ENCODE measurements around the gene CHID1. TPM values are rescaled to one million over a fixed set of nuclear protein-coding genes. Genes with fewer than 3 reads are reported as not detected.

The CHID1 gene
- total and polyA plus RNA-seq, 2 donors (not counting 1 experiment from before 2014, with no cell fraction given): 31.0 to 68.1 TPM

DNA sequence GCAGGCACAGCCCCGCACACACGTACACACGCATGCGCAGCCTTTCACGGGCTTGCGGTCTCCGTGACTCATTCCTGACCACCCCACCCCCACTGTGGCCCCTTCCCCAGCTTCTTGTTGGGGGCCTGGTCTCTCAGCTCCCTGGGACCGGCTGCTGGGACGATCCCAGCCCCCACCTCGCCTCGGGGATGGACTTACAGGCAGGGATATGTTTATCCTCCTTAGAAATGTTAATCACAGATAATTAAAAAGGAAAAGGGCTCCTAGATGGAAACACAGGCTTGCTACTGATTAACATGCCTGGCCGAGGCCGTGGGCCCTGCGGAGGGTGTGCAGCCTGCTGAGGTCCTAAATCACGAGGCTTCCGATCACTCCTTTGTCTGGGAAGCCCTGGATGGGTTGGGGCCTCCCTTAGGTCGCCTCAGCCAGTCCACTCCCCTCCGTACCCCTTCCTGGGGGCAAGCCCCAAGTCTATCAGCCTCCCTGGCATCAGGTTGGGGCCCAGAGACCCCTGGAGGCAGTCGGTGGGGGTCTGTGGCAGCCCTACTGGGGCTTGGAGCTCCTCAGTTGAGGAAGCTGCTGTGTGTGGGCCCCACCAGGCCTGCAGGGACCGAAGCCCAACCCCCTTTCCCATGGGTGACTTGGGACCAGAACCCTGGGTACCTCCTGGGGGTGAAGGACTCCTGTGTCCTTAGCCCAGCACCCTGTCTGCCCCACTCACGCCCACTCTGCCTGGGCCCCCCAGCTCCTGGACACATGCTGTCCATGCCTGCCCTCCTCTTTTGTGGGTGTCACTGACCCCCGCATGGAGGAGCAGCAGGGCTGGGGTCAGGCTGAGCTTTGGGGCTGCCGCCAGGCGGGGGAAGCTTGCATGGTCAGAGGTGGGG, 47.3 kb downstream of the CHID1 start:
- Histone ChIP-seq H2AFZ (ENCODE audit: insufficient read depth, low read depth, low read length, poor library complexity, severe bottlenecking) (no peak overlapping the region), H3K27me3 (replicated peaks in 1 of 4; ENCODE audit: control extremely low read depth in 1 of 4, control insufficient read depth in 3 of 4, insufficient read depth in 4 of 4, low read length in 3 of 4) (no peaks in the 10 kb centered on the region), H4K20me1 (ENCODE audit: control insufficient read depth, insufficient read depth, low read length, poor library complexity, severe bottlenecking) (no peaks in the 10 kb centered on the region), H3K4me2 (replicated peaks; ENCODE audit: low read depth, low read length, poor library complexity, severe bottlenecking) (no peak overlapping the region), H3K27ac (ENCODE audit: low read length in 2 of 2) (no peak overlapping the region), H3K9me3 (ENCODE audit: control extremely low read depth in 1 of 3, control insufficient read depth in 2 of 3, insufficient read depth in 1 of 3, low read length in 2 of 3) (no peaks in the 10 kb centered on the region), H3K9ac (ENCODE audit: low read length) (no peak overlapping the region), H3K4me3 (ENCODE audit: control extremely low read depth in 1 of 5, extremely low read depth in 1 of 5, insufficient read depth in 1 of 5, low read depth in 2 of 5, low read length in 4 of 5) (no peak overlapping the region), H3K4me1 (ENCODE audit: control insufficient read depth in 2 of 2, insufficient read depth in 2 of 2, low read length in 2 of 2) (no peaks in the 10 kb centered on the region), H3K79me2 (ENCODE audit: control insufficient read depth, insufficient read depth, low read length) (no peaks in the 10 kb centered on the region), H3K36me3 (replicated peaks in 1 of 2; ENCODE audit: control extremely low read depth in 1 of 2, control insufficient read depth in 1 of 2, extremely low read depth in 1 of 2, insufficient read depth in 2 of 2, low read length in 1 of 2) (no peaks in the 10 kb centered on the region)
- 88% methylated on average over 14 of the region's 24 CpGs for WGBS (ENCODE audit: insufficient coverage)
- DNase-seq: no peak
- no peak overlapping the region for H3K4me3 Mint-ChIP-seq
- CTCF ChIA-PET: no interaction called here
- ATAC-seq (ENCODE audit: low read depth): no peak
- H3K9me3 Mint-ChIP-seq (ENCODE audit: insufficient read depth): no peaks in the 10 kb centered on the region
- intact Hi-C loops (cut with micrococcal nuclease): no loop called here
- TF ChIP-seq EZH2 (IDR thresholded peaks at IDR 0.05; ENCODE audit: borderline replicate concordance, insufficient read depth, low read depth, low read length, poor library complexity, severe bottlenecking): no peak
- TF ChIP-seq, protein P1, sequence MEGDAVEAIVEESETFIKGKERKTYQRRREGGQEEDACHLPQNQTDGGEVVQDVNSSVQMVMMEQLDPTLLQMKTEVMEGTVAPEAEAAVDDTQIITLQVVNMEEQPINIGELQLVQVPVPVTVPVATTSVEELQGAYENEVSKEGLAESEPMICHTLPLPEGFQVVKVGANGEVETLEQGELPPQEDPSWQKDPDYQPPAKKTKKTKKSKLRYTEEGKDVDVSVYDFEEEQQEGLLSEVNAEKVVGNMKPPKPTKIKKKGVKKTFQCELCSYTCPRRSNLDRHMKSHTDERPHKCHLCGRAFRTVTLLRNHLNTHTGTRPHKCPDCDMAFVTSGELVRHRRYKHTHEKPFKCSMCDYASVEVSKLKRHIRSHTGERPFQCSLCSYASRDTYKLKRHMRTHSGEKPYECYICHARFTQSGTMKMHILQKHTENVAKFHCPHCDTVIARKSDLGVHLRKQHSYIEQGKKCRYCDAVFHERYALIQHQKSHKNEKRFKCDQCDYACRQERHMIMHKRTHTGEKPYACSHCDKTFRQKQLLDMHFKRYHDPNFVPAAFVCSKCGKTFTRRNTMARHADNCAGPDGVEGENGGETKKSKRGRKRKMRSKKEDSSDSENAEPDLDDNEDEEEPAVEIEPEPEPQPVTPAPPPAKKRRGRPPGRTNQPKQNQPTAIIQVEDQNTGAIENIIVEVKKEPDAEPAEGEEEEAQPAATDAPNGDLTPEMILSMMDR (IDR thresholded peaks at IDR 0.05): no peak
- no peaks in the 10 kb centered on the region for H3K27me3 Mint-ChIP-seq
- H3K4me1 Mint-ChIP-seq: no peaks in the 10 kb centered on the region
- POLR2A ChIA-PET: no interaction called here
- H3K27ac Mint-ChIP-seq: no peak overlapping the region

DNA sequence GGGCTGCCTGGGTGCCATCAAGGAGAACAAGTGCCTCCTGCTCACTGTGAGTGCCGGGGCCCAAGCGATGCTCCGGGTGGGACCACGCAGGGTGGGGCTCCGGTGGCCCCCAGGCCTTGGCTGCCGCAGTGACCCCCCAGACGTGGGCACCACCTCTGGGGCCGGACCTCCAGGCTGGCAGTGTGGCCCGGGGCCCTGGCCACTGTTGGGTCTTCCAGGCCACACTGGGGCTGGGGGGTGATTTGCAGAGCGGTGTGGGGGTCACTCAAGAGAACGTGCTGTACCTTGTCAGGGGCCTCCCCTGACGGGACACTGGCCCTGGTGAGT, 48.0 kb downstream of the CHID1 start:
- no peak overlapping the region for H3K27ac ChIP-seq (ENCODE audit: low read length in 2 of 2)
- CTCF ChIA-PET: no interaction called here

More for the DNA sequence above, 48.0 kb downstream of the CHID1 start:
- Histone ChIP-seq H3K9me3 (ENCODE audit: control extremely low read depth in 1 of 3, control insufficient read depth in 2 of 3, insufficient read depth in 1 of 3, low read length in 2 of 3) (no peaks in the 10 kb centered on the region), H3K36me3 (replicated peaks in 1 of 2; ENCODE audit: control extremely low read depth in 1 of 2, control insufficient read depth in 1 of 2, extremely low read depth in 1 of 2, insufficient read depth in 2 of 2, low read length in 1 of 2) (no peaks in the 10 kb centered on the region), H3K4me1 (ENCODE audit: control insufficient read depth in 2 of 2, insufficient read depth in 2 of 2, low read length in 2 of 2) (no peaks in the 10 kb centered on the region), H3K4me2 (replicated peaks; ENCODE audit: low read depth, low read length, poor library complexity, severe bottlenecking) (no peak overlapping the region), H3K9ac (ENCODE audit: low read length) (no peak overlapping the region), H3K79me2 (ENCODE audit: control insufficient read depth, insufficient read depth, low read length) (no peaks in the 10 kb centered on the region), H4K20me1 (ENCODE audit: control insufficient read depth, insufficient read depth, low read length, poor library complexity, severe bottlenecking) (no peaks in the 10 kb centered on the region), H3K27me3 (replicated peaks in 1 of 4; ENCODE audit: control extremely low read depth in 1 of 4, control insufficient read depth in 3 of 4, insufficient read depth in 4 of 4, low read length in 3 of 4) (no peaks in the 10 kb centered on the region), H2AFZ (ENCODE audit: insufficient read depth, low read depth, low read length, poor library complexity, severe bottlenecking) (no peak overlapping the region), H3K4me3 (ENCODE audit: control extremely low read depth in 1 of 5, extremely low read depth in 1 of 5, insufficient read depth in 1 of 5, low read depth in 2 of 5, low read length in 4 of 5) (no peak overlapping the region)
- WGBS (ENCODE audit: insufficient coverage): 93% methylated on average over 9 of the region's 12 CpGs
- H3K27me3 Mint-ChIP-seq: no peaks in the 10 kb centered on the region
- DNase-seq: no peak
- POLR2A ChIA-PET: no interaction called here
- no peak overlapping the region for H3K4me3 Mint-ChIP-seq
- H3K4me1 Mint-ChIP-seq: no peaks in the 10 kb centered on the region
- H3K27ac Mint-ChIP-seq: no peak overlapping the region
- no peak for TF ChIP-seq EZH2 (IDR thresholded peaks at IDR 0.05; ENCODE audit: borderline replicate concordance, insufficient read depth, low read depth, low read length, poor library complexity, severe bottlenecking)
- TF ChIP-seq, protein P1 (IDR thresholded peaks at IDR 0.05): no peak
- no peaks in the 10 kb centered on the region for H3K9me3 Mint-ChIP-seq (ENCODE audit: insufficient read depth)
- ATAC-seq (ENCODE audit: low read depth): no peak
- intact Hi-C loops (cut with micrococcal nuclease): no loop called here
